Measurements from ENCODE around the gene LYPD1. TPM values are rescaled to one million over a fixed set of nuclear protein-coding genes. Genes with fewer than 3 reads are reported as not detected.

LYPD1 gene
- total RNA-seq, 1 experiment from 2014 or later, result 28.6 TPM

DNA sequence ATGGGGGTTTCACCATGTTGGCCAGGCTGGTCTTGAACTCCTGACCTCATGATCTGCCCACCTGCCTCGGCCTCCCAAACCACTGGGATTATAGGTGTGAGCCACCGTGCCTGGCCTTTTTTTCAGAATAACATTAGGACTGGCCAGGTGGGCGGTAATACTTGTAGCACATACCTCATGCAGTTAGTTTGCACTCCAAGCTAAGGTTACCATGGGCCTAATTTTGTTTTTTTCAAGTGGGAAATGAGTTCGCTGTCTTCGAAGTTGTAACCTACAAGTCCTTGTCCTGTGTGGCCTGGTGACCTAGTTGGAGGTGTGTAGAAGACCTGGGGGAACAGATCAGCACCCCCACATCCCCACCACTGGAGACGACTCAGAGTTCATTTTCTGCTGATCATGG, 74.8 kb downstream of the LYPD1 start:
- DNase-seq (ENCODE audit: low spot score), result no peak
